Keratinocyte (primary cell): Measurements from ENCODE around the gene SLC51A. TPM values are rescaled to one million over a fixed set of nuclear protein-coding genes. Genes with fewer than 3 reads are reported as not detected.
"Not testable (repeated sequence)": the region's sequence is repeated elsewhere in the genome, so short reads cannot be mapped to it uniquely, and the experiment has no call there.

ENCODE experiments used
- DNase-seq: peaks from one replicate; pipeline ENCODE4 v3.0.0-alpha.2; 2011; ENCODE audit warnings: low read depth, missing footprints, low spot score
- FAIRE-seq: peaks from 2 replicates; lab custom pipeline; 2011; peaks lifted over from hg19 to GRCh38; lab: Jason Lieb, UNC
- H2AFZ ChIP-seq: 2 replicates; pipeline ENCODE4 v1.6.0; 2012; ENCODE audit warnings: low read length, control low read depth, inconsistent platforms; ENCODE audit not compliant: control insufficient read depth
- H3K27ac ChIP-seq: 2 replicates; pipeline ENCODE4 v1.5.1; 2011; ENCODE audit warnings: low read length; ENCODE audit not compliant: control insufficient read depth, insufficient read depth
- H3K27me3 ChIP-seq: 3 replicates; pipeline ENCODE4 v1.6.0; 2011; ENCODE audit warnings: low read length; ENCODE audit not compliant: control insufficient read depth, insufficient read depth; ENCODE audit errors: extremely low read depth
- H3K36me3 ChIP-seq, 2 experiments: 2 replicates in 1 of 2; 3 replicates in 1 of 2; pipeline ENCODE4 v1.5.1; 2011; ENCODE audit warnings: low read length in 2 of 2, mild to moderate bottlenecking in 1 of 2; ENCODE audit not compliant: control insufficient read depth in 2 of 2, insufficient read depth in 2 of 2; ENCODE audit errors: extremely low read depth in 1 of 2
- H3K4me1 ChIP-seq: 3 replicates; pipeline ENCODE4 v1.5.1; 2011; ENCODE audit warnings: low read length; ENCODE audit not compliant: control insufficient read depth, insufficient read depth; ENCODE audit errors: extremely low read depth
- H3K4me2 ChIP-seq: 3 replicates; pipeline ENCODE4 v1.6.0; 2011; ENCODE audit warnings: low read depth, low read length; ENCODE audit not compliant: control insufficient read depth, insufficient read depth; ENCODE audit errors: extremely low read depth
- H3K4me3 ChIP-seq, 3 experiments: fragments of 200-600 bp in 1 of 3; sonication (generic) in 1 of 3; 2 replicates in 2 of 3; 3 replicates in 1 of 3; pipeline ENCODE4 v1.5.1; 2011 to 2016; ENCODE audit warnings: low read length in 3 of 3, mild to moderate bottlenecking in 3 of 3, control low read depth in 2 of 3, inconsistent platforms in 1 of 3, low read depth in 1 of 3, mixed read lengths in 1 of 3, mixed run types in 1 of 3, moderate library complexity in 1 of 3; ENCODE audit not compliant: control insufficient read depth in 2 of 3, insufficient read depth in 2 of 3; ENCODE audit errors: extremely low read depth in 1 of 3
- H3K79me2 ChIP-seq: 2 replicates; pipeline ENCODE4 v1.6.0; 2012; ENCODE audit warnings: low read length; ENCODE audit not compliant: control insufficient read depth, insufficient read depth
- H3K9ac ChIP-seq: 3 replicates; pipeline ENCODE4 v1.6.0; 2011; ENCODE audit warnings: low read length; ENCODE audit not compliant: control insufficient read depth, insufficient read depth; ENCODE audit errors: extremely low read depth
- H3K9me1 ChIP-seq: 3 replicates; pipeline ENCODE4 v1.6.0; 2011; ENCODE audit warnings: low read length; ENCODE audit not compliant: control insufficient read depth, insufficient read depth; ENCODE audit errors: extremely low read depth
- H3K9me3 ChIP-seq: 2 replicates; pipeline ENCODE4 v1.5.1; 2012; ENCODE audit warnings: low read depth, low read length; ENCODE audit not compliant: control insufficient read depth
- H4K20me1 ChIP-seq: 3 replicates; pipeline ENCODE4 v1.6.0; 2011; ENCODE audit warnings: low read length; ENCODE audit not compliant: control insufficient read depth, insufficient read depth; ENCODE audit errors: extremely low read depth
- CTCF ChIP-seq, 3 experiments: IDR thresholded peaks in 1 of 3; conservative IDR thresholded peaks in 1 of 3; optimal IDR thresholded peaks in 1 of 3; 2 replicates in 2 of 3; 3 replicates in 1 of 3; pipeline versions ENCODE3 to v1.5.1; 2011; ENCODE audit warnings: low read length in 3 of 3, mild to moderate bottlenecking in 3 of 3, moderate library complexity in 2 of 3, control low read depth in 1 of 3, inconsistent platforms in 1 of 3; ENCODE audit not compliant: insufficient read depth in 2 of 3; ENCODE audit errors: extremely low read depth in 1 of 3
- EZH2 ChIP-seq: IDR thresholded peaks from one replicate; pipeline ENCODE4 v1.6.1; 2012; ENCODE audit warnings: inconsistent platforms, mild to moderate bottlenecking, low read length, moderate library complexity
- dilution Hi-C: fragments of 300-500 bp; cut with MboI; formaldehyde crosslinking; loops from one replicate; pipeline ENCODE4 v1.7.0; 2020; ENCODE audit warnings: low sequenced_read_pairs; ENCODE audit not compliant: extremely low pct_ligation_motif_present
- polyA plus RNA-seq, 5 experiments: library from polyadenylated mRNA; depleted of rRNA in 3 of 5; stranded (reverse) in 3 of 5; stranded (forward) in 1 of 5; unstranded in 1 of 5; fragments of >200 nt; gene quantifications; 1 replicate in 1 of 5; 2 replicates in 3 of 5; 3 replicates in 1 of 5; pipeline versions ENCODE4 v1.2.1 to v1.2.3, GENCODE V29; 2011 to 2012; ENCODE audit warnings: missing spikeins in 2 of 5, low read depth in 1 of 5, low replicate concordance in 1 of 5

Gene SLC51A
- polyA plus RNA-seq, 1 donor (not counting 4 experiments of a cell fraction or from before 2014, with no cell fraction given) = not detected

- dilution Hi-C loops = no loop called here
These were observed 12.5 kb upstream of the SLC51A start for GRCh38 chr3:196203846-196204245.

DNA sequence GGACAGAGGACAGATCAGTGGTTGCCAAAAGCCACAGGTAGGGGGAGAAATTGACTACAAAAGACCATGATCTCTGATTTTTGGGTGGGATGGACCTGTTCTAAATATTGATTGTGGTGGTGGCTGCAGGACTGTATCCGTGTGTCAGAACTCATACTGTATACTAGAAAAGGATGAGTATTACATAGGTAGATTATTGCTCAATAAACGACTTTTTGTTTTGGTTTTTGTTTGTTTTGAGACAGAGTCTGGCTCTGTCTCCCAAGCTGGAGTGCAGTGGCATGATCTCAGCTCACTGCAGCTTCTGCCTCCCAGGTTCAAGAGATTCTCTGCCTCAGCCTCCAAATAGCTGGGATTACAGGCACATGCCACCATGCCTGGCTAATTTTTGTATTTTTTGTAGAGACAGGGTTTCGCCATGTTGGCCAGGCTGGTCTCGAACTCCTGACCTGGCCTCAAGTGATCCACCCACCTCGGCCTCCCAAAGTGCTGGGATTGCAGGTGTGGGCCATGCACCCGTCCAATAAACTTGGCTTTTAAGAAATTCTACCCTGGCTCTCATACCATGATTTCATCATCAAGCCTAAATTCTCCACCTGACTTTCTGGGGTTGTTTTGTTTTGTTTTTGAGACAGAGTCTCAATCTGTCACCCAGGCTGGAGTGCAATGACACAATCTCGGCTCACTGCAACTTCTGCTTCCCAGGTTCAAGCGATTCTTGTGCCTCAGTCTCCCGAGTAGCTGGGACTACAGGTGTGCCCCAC, 10.7 kb upstream of the SLC51A start:
- H4K20me1 ChIP-seq, H3K4me2 ChIP-seq, H2AFZ ChIP-seq, H3K79me2 ChIP-seq, H3K9me3 ChIP-seq, H3K27me3 ChIP-seq, DNase-seq, H3K27ac ChIP-seq, H3K4me1 ChIP-seq, FAIRE-seq, H3K4me3 ChIP-seq, dilution Hi-C loops, H3K9ac ChIP-seq, H3K9me1 ChIP-seq, H3K36me3 ChIP-seq: not testable (repeated sequence)

More at GRCh38 chr3:196203846-196204245, 12.5 kb upstream of the SLC51A start:
- H3K27ac ChIP-seq = no peak overlapping the region
- H3K9ac ChIP-seq = no peak overlapping the region
- DNase-seq (no peak), FAIRE-seq (no peak)
- no peaks in the 10 kb centered on the region for H3K9me3 ChIP-seq
- H4K20me1 ChIP-seq = no peaks in the 10 kb centered on the region
- no peaks in the 10 kb centered on the region for H3K79me2 ChIP-seq
- TF ChIP-seq CTCF (optimal IDR thresholded peaks at IDR 0.05 in 1 of 3, IDR thresholded peaks at IDR 0.05 in 1 of 3, conservative IDR thresholded peaks at IDR 0.05 in 1 of 3; ENCODE audit: extremely low read depth in 1 of 3, insufficient read depth in 2 of 3, low read length in 3 of 3) (no peak), EZH2 (no peak)
- peaks cover 8% of the 10 kb centered on the region for H3K27me3 ChIP-seq
- no peaks in the 10 kb centered on the region for H3K9me1 ChIP-seq
- no peak overlapping the region for H2AFZ ChIP-seq
- H3K4me1 ChIP-seq = no peaks in the 10 kb centered on the region
- no peak overlapping the region for H3K4me2 ChIP-seq
- H3K36me3 ChIP-seq = no peaks in the 10 kb centered on the region
- no peak overlapping the region for H3K4me3 ChIP-seq
